Breast epithelium (tissue), 3 donors: Measurements from ENCODE around the gene IMMP2L.

Source experiments
- POLR2A ChIP-seq: fragments of 450-650 bp; IDR thresholded peaks from one replicate; pipeline ENCODE4 v1.6.1; 2016; ENCODE audit warnings: antibody characterized with exemption, mild to moderate bottlenecking, moderate library complexity
- POLR2AphosphoS5 ChIP-seq, 3 donors: sonication (generic); formaldehyde crosslinking; IDR thresholded peaks; one replicate each; pipeline ENCODE4 v1.6.1; 2017; ENCODE audit warnings: antibody characterized with exemption in 3 of 3
- TF ChIP-seq, protein P1 (sequence below), 3 donors: fragments of 450-650 bp; IDR thresholded peaks; one replicate each; pipeline ENCODE4 v1.5.1; 2016 to 2017; ENCODE audit warnings: antibody characterized with exemption in 3 of 3, mild to moderate bottlenecking in 3 of 3, moderate library complexity in 3 of 3

DNA sequence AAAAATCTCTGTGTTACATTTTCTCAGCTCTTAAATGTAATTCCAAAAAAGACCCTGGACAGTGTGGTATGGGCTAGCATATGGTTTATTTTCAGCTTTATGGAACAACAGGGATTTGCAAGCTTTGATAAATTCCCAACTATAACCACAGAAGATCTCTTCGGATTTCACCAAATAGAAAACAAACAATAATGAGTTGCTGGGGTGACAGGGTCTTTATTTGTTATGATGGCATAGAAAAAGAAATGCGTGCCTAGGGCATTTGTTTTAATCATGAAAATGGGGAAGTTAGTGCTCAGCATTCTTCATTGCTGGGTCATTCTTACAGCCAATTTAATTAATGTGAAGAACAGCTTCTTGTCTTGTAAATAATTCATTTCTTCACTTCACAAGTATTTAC, 332.4 kb downstream of the IMMP2L start:
- TF ChIP-seq, protein P1, sequence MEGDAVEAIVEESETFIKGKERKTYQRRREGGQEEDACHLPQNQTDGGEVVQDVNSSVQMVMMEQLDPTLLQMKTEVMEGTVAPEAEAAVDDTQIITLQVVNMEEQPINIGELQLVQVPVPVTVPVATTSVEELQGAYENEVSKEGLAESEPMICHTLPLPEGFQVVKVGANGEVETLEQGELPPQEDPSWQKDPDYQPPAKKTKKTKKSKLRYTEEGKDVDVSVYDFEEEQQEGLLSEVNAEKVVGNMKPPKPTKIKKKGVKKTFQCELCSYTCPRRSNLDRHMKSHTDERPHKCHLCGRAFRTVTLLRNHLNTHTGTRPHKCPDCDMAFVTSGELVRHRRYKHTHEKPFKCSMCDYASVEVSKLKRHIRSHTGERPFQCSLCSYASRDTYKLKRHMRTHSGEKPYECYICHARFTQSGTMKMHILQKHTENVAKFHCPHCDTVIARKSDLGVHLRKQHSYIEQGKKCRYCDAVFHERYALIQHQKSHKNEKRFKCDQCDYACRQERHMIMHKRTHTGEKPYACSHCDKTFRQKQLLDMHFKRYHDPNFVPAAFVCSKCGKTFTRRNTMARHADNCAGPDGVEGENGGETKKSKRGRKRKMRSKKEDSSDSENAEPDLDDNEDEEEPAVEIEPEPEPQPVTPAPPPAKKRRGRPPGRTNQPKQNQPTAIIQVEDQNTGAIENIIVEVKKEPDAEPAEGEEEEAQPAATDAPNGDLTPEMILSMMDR (IDR thresholded peaks at IDR 0.05): no peak
- TF ChIP-seq POLR2AphosphoS5 (IDR thresholded peaks at IDR 0.05): no peak
- TF ChIP-seq POLR2A: no peak
